ENCODE data around the gene ITPR3. TPM values are rescaled to one million over a fixed set of nuclear protein-coding genes. Genes with fewer than 3 reads are reported as not detected.

The ITPR3 gene
- polyA plus RNA-seq, 1 of the 3 experiments (the other 2 are of a cell fraction): 8.1 TPM

DNA sequence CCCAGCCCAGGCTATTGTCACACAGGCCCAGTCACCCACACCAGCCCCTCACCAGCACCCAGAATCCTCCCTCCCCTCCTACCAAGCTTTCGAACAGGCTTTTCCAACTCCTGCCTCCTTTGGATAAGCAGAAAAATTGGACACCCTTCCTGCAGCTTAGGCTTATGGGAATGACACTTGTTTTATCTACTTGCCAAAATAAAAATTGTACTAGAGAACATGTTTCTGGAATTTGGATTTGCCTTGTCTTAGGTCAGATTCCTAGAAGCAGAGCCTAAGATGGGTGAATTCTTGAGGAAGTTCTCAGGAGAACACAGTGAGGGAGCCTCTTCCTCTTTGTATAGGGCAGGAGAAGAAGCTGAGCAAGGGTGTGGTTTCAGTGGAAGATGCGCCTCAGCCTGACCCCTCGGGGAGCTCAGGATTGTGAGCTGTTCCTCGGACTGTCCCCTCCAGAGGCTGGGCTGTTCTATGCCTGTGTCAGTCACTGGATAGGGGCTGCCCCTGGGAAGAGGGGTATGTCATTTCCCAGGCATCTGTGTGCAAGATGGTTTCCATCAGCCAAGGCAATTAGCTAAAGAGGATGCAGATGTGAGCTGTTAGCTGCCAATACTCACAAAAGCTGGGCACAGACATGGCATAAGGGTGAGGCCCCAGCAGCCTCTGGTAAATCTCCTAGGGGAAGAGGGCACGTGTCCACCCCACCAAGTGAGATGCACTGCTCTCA lies 33.9 kb downstream of the ITPR3 start:
- Histone ChIP-seq H4K20me1 (ENCODE audit: insufficient read depth) (no peaks in the 10 kb centered on the region), H3K9ac (no peak overlapping the region), H3K4me2 (no peak overlapping the region), H3K4me1 (ENCODE audit: control insufficient read depth in 1 of 2, insufficient read depth in 2 of 2, low read depth in 1 of 2, low read length in 1 of 2) (peaks cover 0 to 13% of the 10 kb centered on the region in 2 experiments; a peak in 1 of 4 replicates), H3K4me3 (ENCODE audit: low read depth in 2 of 2, low read length in 1 of 2) (no peak overlapping the region), H3K36me3 (replicated peaks in 1 of 2; ENCODE audit: control insufficient read depth in 1 of 2, insufficient read depth in 2 of 2, low read length in 1 of 2) (no peaks in the 10 kb centered on the region), H3K27ac (ENCODE audit: low read depth in 2 of 2, low read length in 1 of 2) (peak overlapping the region in 1 of 2 experiments; percentile 64; a peak in 2 of 4 replicates), H3K9me3 (no peaks in the 10 kb centered on the region), H3K27me3 (ENCODE audit: insufficient read depth) (no peaks in the 10 kb centered on the region), H3K79me2 (ENCODE audit: insufficient read depth) (no peaks in the 10 kb centered on the region), H3F3A (replicated peaks; ENCODE audit: insufficient read depth) (no peaks in the 10 kb centered on the region), H3K9me2 (no peaks in the 10 kb centered on the region), H2AFZ (ENCODE audit: low read depth) (no peak overlapping the region)
- 54% methylated on average over 5 of the region's 5 CpGs for WGBS (ENCODE audit: low lambda C conversion rate)
- peak; percentile 91 for DNase-seq
- ChIA-PET CTCF (interaction anchor here (1.2 to 2.9 kb wide), 13 partner anchors 10 to 89 kb away, joined by 3 to 11 read pairs (median 5); partner anchors contain the start of gene UQCC2), POLR2A (interaction anchor here (0.7 to 1.2 kb wide), 3 partner anchors 14 to 48 kb away, joined by 3 read pairs; no protein-coding TSS in a partner anchor)
- TF ChIP-seq CHD2 (IDR thresholded peaks at IDR 0.05; ENCODE audit: low read length, partially characterized antibody): peak; percentile 76
- TF ChIP-seq TCF12 (IDR thresholded peaks at IDR 0.05): peak; percentile 82
- TF ChIP-seq GABPA (IDR thresholded peaks at IDR 0.05; ENCODE audit: low read depth): no peak
- 0 out of 2 replicates have a peak, but pooled peaks have one; percentile 10 for TF ChIP-seq NFIC (IDR thresholded peaks at IDR 0.05; ENCODE audit: borderline replicate concordance)
- TF ChIP-seq FOXJ3 (CRISPR knock-in tag; IDR thresholded peaks at IDR 0.05): no peak
- 0 out of 2 replicates have a peak, but pooled peaks have one; percentile 10 for TF ChIP-seq GATA2 (CRISPR knock-in tag; IDR thresholded peaks at IDR 0.05)
- no peak for TF ChIP-seq TEAD4 (IDR thresholded peaks at IDR 0.05; ENCODE audit: borderline replicate concordance, insufficient read depth)
- TF ChIP-seq POLR2AphosphoS5 (IDR thresholded peaks at IDR 0.05; ENCODE audit: low read depth, low read length): peak; percentile 48; the same call in 1 of the 2 replicates
- no peak for TF ChIP-seq RXRA (IDR thresholded peaks at IDR 0.05; ENCODE audit: borderline replicate concordance, low read depth)
- no peak for TF ChIP-seq EZH2phosphoT487 (IDR thresholded peaks at IDR 0.05; ENCODE audit: borderline replicate concordance, low read depth)
- peak in 1 of 2 experiments; percentile 14; a peak in 1 of 4 replicates for TF ChIP-seq EP300 (IDR thresholded peaks at IDR 0.05; ENCODE audit: borderline replicate concordance in 1 of 2, low read depth in 1 of 2, low read length in 1 of 2)
- peak; percentile 40; the same call in 1 of the 2 replicates for TF ChIP-seq USF2 (IDR thresholded peaks at IDR 0.05; ENCODE audit: borderline replicate concordance, low read depth, low read length)
- TF ChIP-seq FOXM1 (IDR thresholded peaks at IDR 0.05; ENCODE audit: low read depth): no peak
- peak; percentile 90 for TF ChIP-seq RCOR1 (IDR thresholded peaks at IDR 0.05; ENCODE audit: low read length)
- no peak for TF ChIP-seq MEF2A (IDR thresholded peaks at IDR 0.05; ENCODE audit: borderline replicate concordance, low read depth)

DNA sequence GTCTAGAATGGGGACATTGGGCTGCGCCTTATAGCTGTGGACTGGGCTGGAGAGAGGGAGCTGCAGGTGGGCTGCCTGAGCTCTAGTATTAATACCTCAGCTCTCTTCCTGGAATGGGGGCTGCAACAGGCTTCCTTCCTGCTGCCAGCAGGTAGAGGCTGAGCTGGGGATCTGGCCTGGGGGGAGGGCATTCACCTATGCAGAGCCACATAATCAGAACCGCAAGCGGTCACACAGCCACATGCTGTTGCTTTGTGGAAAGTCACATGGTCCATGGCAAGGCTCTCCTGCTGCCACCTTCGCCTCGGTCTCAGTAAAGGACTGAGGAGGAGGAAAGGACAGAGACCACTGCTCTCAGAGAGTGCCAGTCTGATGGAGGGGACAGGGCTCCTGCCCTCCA lies 35.7 kb downstream of the ITPR3 start:
- Histone ChIP-seq H3K4me1 (ENCODE audit: control insufficient read depth in 1 of 2, insufficient read depth in 2 of 2, low read depth in 1 of 2, low read length in 1 of 2) (peaks cover 0 to 17% of the 10 kb centered on the region in 2 experiments; a peak in 1 of 4 replicates), H3K27me3 (ENCODE audit: insufficient read depth) (no peaks in the 10 kb centered on the region), H3K9me2 (no peaks in the 10 kb centered on the region), H3K79me2 (ENCODE audit: insufficient read depth) (no peaks in the 10 kb centered on the region), H3K4me2 (no peak overlapping the region), H3K27ac (ENCODE audit: low read depth in 2 of 2, low read length in 1 of 2) (no peak overlapping the region), H3K36me3 (replicated peaks in 1 of 2; ENCODE audit: control insufficient read depth in 1 of 2, insufficient read depth in 2 of 2, low read length in 1 of 2) (no peaks in the 10 kb centered on the region), H3K9ac (no peak overlapping the region), H3F3A (replicated peaks; ENCODE audit: insufficient read depth) (no peaks in the 10 kb centered on the region), H3K9me3 (no peaks in the 10 kb centered on the region), H2AFZ (ENCODE audit: low read depth) (no peak overlapping the region), H4K20me1 (ENCODE audit: insufficient read depth) (no peaks in the 10 kb centered on the region), H3K4me3 (ENCODE audit: low read depth in 2 of 2, low read length in 1 of 2) (no peak overlapping the region)
- POLR2A ChIA-PET: interaction anchor here (0.7 kb wide), 1 partner anchor 15 kb away, joined by 3 read pairs; no protein-coding TSS in a partner anchor
- no peak for DNase-seq
- CTCF ChIA-PET: interaction anchor here (1.3 to 2.9 kb wide), 4 partner anchors 26 to 77 kb away, joined by 3 to 11 read pairs (median 6); no protein-coding TSS in a partner anchor
- 100% methylated on average over 3 of the region's 5 CpGs for WGBS (ENCODE audit: low lambda C conversion rate)
- TF ChIP-seq REST (IDR thresholded peaks at IDR 0.05; ENCODE audit: low read depth, low read length) (no peak), TCF12 (IDR thresholded peaks at IDR 0.05) (no peak), MAX (IDR thresholded peaks at IDR 0.05; ENCODE audit: low read depth) (no peak), RXRA (IDR thresholded peaks at IDR 0.05; ENCODE audit: borderline replicate concordance, low read depth) (no peak), SIN3A (IDR thresholded peaks at IDR 0.05; ENCODE audit: borderline replicate concordance, low read depth, low read length) (no peak), CHD2 (IDR thresholded peaks at IDR 0.05; ENCODE audit: low read length, partially characterized antibody) (no peak), MXI1 (IDR thresholded peaks at IDR 0.05; ENCODE audit: low read depth, low read length) (no peak), FOXM1 (IDR thresholded peaks at IDR 0.05; ENCODE audit: low read depth) (no peak), ELF1 (IDR thresholded peaks at IDR 0.05) (no peak), GATA2 (CRISPR knock-in tag; IDR thresholded peaks at IDR 0.05) (no peak)
- TF ChIP-seq, protein P1, sequence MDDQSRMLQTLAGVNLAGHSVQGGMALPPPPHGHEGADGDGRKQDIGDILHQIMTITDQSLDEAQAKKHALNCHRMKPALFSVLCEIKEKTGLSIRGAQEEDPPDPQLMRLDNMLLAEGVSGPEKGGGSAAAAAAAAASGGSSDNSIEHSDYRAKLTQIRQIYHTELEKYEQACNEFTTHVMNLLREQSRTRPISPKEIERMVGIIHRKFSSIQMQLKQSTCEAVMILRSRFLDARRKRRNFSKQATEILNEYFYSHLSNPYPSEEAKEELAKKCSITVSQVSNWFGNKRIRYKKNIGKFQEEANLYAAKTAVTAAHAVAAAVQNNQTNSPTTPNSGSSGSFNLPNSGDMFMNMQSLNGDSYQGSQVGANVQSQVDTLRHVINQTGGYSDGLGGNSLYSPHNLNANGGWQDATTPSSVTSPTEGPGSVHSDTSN (IDR thresholded peaks at IDR 0.05): no peak
